IMR-90 (cell line): ENCODE measurements around the gene TENM4. TPM values are rescaled to one million over a fixed set of nuclear protein-coding genes. Genes with fewer than 3 reads are reported as not detected.

Experiments
- ATAC-seq: fragments of 200-7000 bp; cut with Tn5 transposase; 2 replicates; pipeline ENCODE4 v1.9.1; 2020; ENCODE audit warnings: low read depth, mild to moderate bottlenecking, moderate library complexity
- BruUV-seq: library from RNA; stranded (reverse); fragments of 400-500 nt; replicated peaks from 2 replicates; lab custom pipeline; 2021; lab: Mats Ljungman, UMichigan
- CTCF ChIA-PET: fragments of 300-600 bp; formaldehyde crosslinking; extraction: SDS; loops from one replicate; lab custom pipeline; 2021; ENCODE audit warnings: antibody characterized with exemption; lab: Yijun Ruan, JAX
- POLR2A ChIA-PET: fragments of 300-600 bp; sonication (Branson Sonifier 250); formaldehyde crosslinking; loops from one replicate; lab custom pipeline; 2022; ENCODE audit warnings: antibody characterized with exemption; ENCODE audit not compliant: unreplicated experiment; lab: Charles Lee
- DNase-seq: peaks from one replicate; pipeline ENCODE4 v3.0.0; 2013
- H2AFZ ChIP-seq: replicated peaks from 2 replicates; pipeline ENCODE3; 2013; ENCODE audit warnings: low read length, mild to moderate bottlenecking; ENCODE audit not compliant: poor library complexity
- H2AK5ac ChIP-seq: 2 replicates; pipeline ENCODE4 v1.6.1; 2013; ENCODE audit warnings: low read depth, low read length, inconsistent platforms
- H2AK9ac ChIP-seq: replicated peaks from 2 replicates; pipeline ENCODE3; 2013; ENCODE audit warnings: mild to moderate bottlenecking, low read depth, low read length, moderate library complexity; ENCODE audit not compliant: poor library complexity
- H2BK120ac ChIP-seq: 2 replicates; pipeline ENCODE4 v1.6.1; 2013; ENCODE audit warnings: low read depth, low read length, inconsistent platforms
- H2BK15ac ChIP-seq: 3 replicates; pipeline ENCODE4 v1.6.1; 2013; ENCODE audit warnings: low read depth, low read length, inconsistent platforms
- H2BK20ac ChIP-seq: 2 replicates; pipeline ENCODE4 v1.6.1; 2013; ENCODE audit warnings: low read depth, mild to moderate bottlenecking, inconsistent platforms, low read length, moderate library complexity
- H2BK5ac ChIP-seq: 2 replicates; pipeline ENCODE4 v1.6.1; 2013; ENCODE audit warnings: mild to moderate bottlenecking, low read depth, low read length, inconsistent platforms; ENCODE audit not compliant: poor library complexity, severe bottlenecking
- H3K14ac ChIP-seq: replicated peaks from 2 replicates; pipeline ENCODE4 v1.6.1; 2013; ENCODE audit warnings: low read depth, low read length, inconsistent platforms
- H3K18ac ChIP-seq: 2 replicates; pipeline ENCODE4 v1.6.1; 2013; ENCODE audit warnings: low read depth, low read length, control low read depth
- H3K23ac ChIP-seq: 2 replicates; pipeline ENCODE4 v1.6.1; 2013; ENCODE audit warnings: low read depth, low read length, inconsistent platforms
- H3K27ac ChIP-seq: 2 replicates; pipeline ENCODE4 v1.5.1; 2013; ENCODE audit warnings: mild to moderate bottlenecking, control low read depth, low read length; ENCODE audit not compliant: insufficient read depth
- H3K27me3 ChIP-seq: 2 replicates; pipeline ENCODE4 v1.6.1; 2013; ENCODE audit warnings: low read length; ENCODE audit not compliant: control insufficient read depth, insufficient read depth
- H3K36me3 ChIP-seq: 2 replicates; pipeline ENCODE4 v1.6.1; 2013; ENCODE audit warnings: low read length, mixed read lengths; ENCODE audit not compliant: control insufficient read depth, insufficient read depth
- H3K4ac ChIP-seq: 2 replicates; pipeline ENCODE4 v1.6.1; 2013; ENCODE audit warnings: low read depth, low read length, inconsistent platforms
- H3K4me1 ChIP-seq: 2 replicates; pipeline ENCODE4 v1.6.1; 2013; ENCODE audit warnings: low read length, mixed read lengths; ENCODE audit not compliant: control insufficient read depth, insufficient read depth
- H3K4me2 ChIP-seq: 2 replicates; pipeline ENCODE4 v1.6.1; 2013; ENCODE audit warnings: low read depth, mild to moderate bottlenecking, control low read depth, low read length, moderate library complexity
- H3K4me3 ChIP-seq: 2 replicates; pipeline ENCODE4 v1.5.1; 2013; ENCODE audit warnings: low read depth, mild to moderate bottlenecking, control low read depth, low read length, moderate library complexity; ENCODE audit not compliant: insufficient read depth
- H3K56ac ChIP-seq: 2 replicates; pipeline ENCODE4 v1.6.1; 2013; ENCODE audit warnings: low read length, inconsistent platforms; ENCODE audit not compliant: insufficient read depth; ENCODE audit errors: extremely low read depth
- H3K79me1 ChIP-seq, 2 experiments: 2 replicates each; pipeline ENCODE4 v1.6.1; 2013; ENCODE audit warnings: low read length in 2 of 2, inconsistent platforms in 1 of 2, low read depth in 1 of 2
- H3K9ac ChIP-seq: 2 replicates; pipeline ENCODE4 v1.6.1; 2013; ENCODE audit warnings: low read depth, low read length, control low read depth
- H3K9me1 ChIP-seq: 2 replicates; pipeline ENCODE4 v1.6.1; 2013; ENCODE audit warnings: low read length, inconsistent platforms; ENCODE audit not compliant: insufficient read depth
- H3K9me3 ChIP-seq: 2 replicates; pipeline ENCODE4 v1.6.1; 2013; ENCODE audit warnings: low read length; ENCODE audit not compliant: control insufficient read depth, insufficient read depth
- H4K20me1 ChIP-seq: 2 replicates; pipeline ENCODE4 v1.6.1; 2013; ENCODE audit warnings: low read length, inconsistent platforms; ENCODE audit not compliant: insufficient read depth
- H4K5ac ChIP-seq: 2 replicates; pipeline ENCODE4 v1.6.1; 2013; ENCODE audit warnings: mild to moderate bottlenecking, low read depth, low read length, control low read depth
- H4K8ac ChIP-seq, 2 experiments: 2 replicates each; pipeline ENCODE4 v1.6.1; 2013; ENCODE audit warnings: low read depth in 2 of 2, low read length in 2 of 2, control low read depth in 1 of 2, inconsistent platforms in 1 of 2
- H4K91ac ChIP-seq: 2 replicates; pipeline ENCODE4 v1.6.1; 2013; ENCODE audit warnings: low read depth, low read length, inconsistent platforms; ENCODE audit not compliant: insufficient read depth
- CEBPB ChIP-seq: IDR thresholded peaks from 2 replicates; pipeline ENCODE4 v1.6.1; 2012; ENCODE audit warnings: low read depth, low read length, improper control_type of control experiment
- FOS ChIP-seq: fragments of 150-350 bp; IDR thresholded peaks from 2 replicates; pipeline ENCODE4 v1.6.1; 2016; ENCODE audit warnings: low read depth, low read length
- MAFK ChIP-seq: IDR thresholded peaks from 2 replicates; pipeline ENCODE4 v1.6.1; 2012; ENCODE audit warnings: low read depth, low read length, improper control_type of control experiment
- MAZ ChIP-seq: IDR thresholded peaks from 2 replicates; pipeline ENCODE4 v1.6.1; 2012; ENCODE audit warnings: low read depth, mild to moderate bottlenecking, low read length, improper control_type of control experiment, moderate library complexity, borderline replicate concordance
- NFE2L2 ChIP-seq: fragments of 150-350 bp; IDR thresholded peaks from 2 replicates; pipeline ENCODE4 v1.6.1; 2016; ENCODE audit warnings: low read depth, mild to moderate bottlenecking, low read length
- POLR2A ChIP-seq: IDR thresholded peaks from 2 replicates; pipeline ENCODE4 v1.6.1; 2012; ENCODE audit warnings: mild to moderate bottlenecking, low read depth, low read length
- WGBS, 2 experiments: methylation state at CpG; one replicate each; pipeline versions ENCODE4 v1.1.5 to v1.1.7; 2013; ENCODE audit warnings: missing lambda C conversion rate in 2 of 2; ENCODE audit not compliant: insufficient read length in 1 of 2; ENCODE audit errors: extremely low coverage in 2 of 2; 5-methylcytosine and 5-hydroxymethylcytosine counted together
- dilution Hi-C: fragments of 300-500 bp; cut with HindIII; formaldehyde crosslinking; loops from one replicate; pipeline ENCODE4 v1.14.3; 2018; ENCODE audit warnings: low sequenced_read_pairs; ENCODE audit not compliant: unreplicated experiment
- in situ Hi-C: fragments of 300-500 bp; cut with MboI; formaldehyde crosslinking; loops from 3 replicates; pipeline ENCODE4 v1.14.3; 2019; ENCODE audit warnings: low sequenced_read_pairs, inconsistent platforms, mixed read lengths
- intact Hi-C: fragments of 100-400 bp; cut with micrococcal nuclease; formaldehyde crosslinking; loops from 2 replicates; pipeline ENCODE4 v1.10.0; 2022
- polyA plus RNA-seq, 3 experiments: library from polyadenylated mRNA; depleted of rRNA; stranded (reverse); fragments of >200 nt; gene quantifications; 2 replicates each; pipeline ENCODE4 v1.2.3, GENCODE V29; 2012; ENCODE audit warnings: low replicate concordance in 1 of 3
- total RNA-seq: library from RNA; depleted of rRNA; stranded (reverse); fragments of >200 nt; gene quantifications from 2 replicates; pipeline ENCODE4 v1.2.3, GENCODE V29; 2012
- TF ChIP-seq, protein P1 (sequence below): fragments of 150-350 bp; IDR thresholded peaks from 2 replicates; pipeline ENCODE4 v1.6.1; 2016; ENCODE audit warnings: low read depth, mild to moderate bottlenecking, low read length, moderate library complexity, borderline replicate concordance

TENM4 gene
- total and polyA plus RNA-seq, 2 of the 4 experiments (the other 2 are of a cell fraction): 7.4 to 9.0 TPM

- Histone ChIP-seq H3K4me1 (no peaks in the 10 kb centered on the region), H2AFZ (no peak overlapping the region), H3K27ac (no peak overlapping the region), H3K14ac (no peak overlapping the region), H4K91ac (no peak overlapping the region), H2BK15ac (no peak overlapping the region), H2AK5ac (no peak overlapping the region), H4K8ac (no peak overlapping the region), H3K56ac (no peak overlapping the region), H3K36me3 (no peaks in the 10 kb centered on the region), H3K23ac (no peak overlapping the region), H3K9ac (no peak overlapping the region), H2BK120ac (no peak overlapping the region), H2BK5ac (no peak overlapping the region), H3K9me3 (no peaks in the 10 kb centered on the region; the same call in 1 of the 2 replicates), H4K5ac (no peak overlapping the region), H2BK20ac (no peak overlapping the region), H3K4me3 (no peak overlapping the region), H4K20me1 (no peaks in the 10 kb centered on the region), H3K27me3 (no peaks in the 10 kb centered on the region), H3K18ac (no peak overlapping the region), H2AK9ac (no peak overlapping the region), H3K4ac (no peak overlapping the region), H3K4me2 (no peak overlapping the region), H3K79me1 (no peaks in the 10 kb centered on the region), H3K9me1 (no peaks in the 10 kb centered on the region)
- dilution Hi-C loops (no loop called here), intact Hi-C loops (no loop called here), in situ Hi-C loops (no loop called here)
- POLR2A ChIA-PET: no interaction called here
- BruUV-seq: no TSS peak
- TF ChIP-seq, protein P1, sequence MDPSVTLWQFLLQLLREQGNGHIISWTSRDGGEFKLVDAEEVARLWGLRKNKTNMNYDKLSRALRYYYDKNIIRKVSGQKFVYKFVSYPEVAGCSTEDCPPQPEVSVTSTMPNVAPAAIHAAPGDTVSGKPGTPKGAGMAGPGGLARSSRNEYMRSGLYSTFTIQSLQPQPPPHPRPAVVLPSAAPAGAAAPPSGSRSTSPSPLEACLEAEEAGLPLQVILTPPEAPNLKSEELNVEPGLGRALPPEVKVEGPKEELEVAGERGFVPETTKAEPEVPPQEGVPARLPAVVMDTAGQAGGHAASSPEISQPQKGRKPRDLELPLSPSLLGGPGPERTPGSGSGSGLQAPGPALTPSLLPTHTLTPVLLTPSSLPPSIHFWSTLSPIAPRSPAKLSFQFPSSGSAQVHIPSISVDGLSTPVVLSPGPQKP: no peak
- no peak for TF ChIP-seq NFE2L2
- TF ChIP-seq FOS: no peak
- no peak for TF ChIP-seq CEBPB
- TF ChIP-seq MAFK: no peak
- no peak for TF ChIP-seq POLR2A
- no peak for TF ChIP-seq MAZ
- ATAC-seq (no peak), DNase-seq (no peak)
- WGBS, 2 experiments: no CpG with 5 or more reads among the region's 10 CpGs
- CTCF ChIA-PET: no interaction called here
Measured at GRCh38 chr11:78946945-78947902, 493.6 kb downstream of the TENM4 start.
